H1 (cell line): ENCODE measurements around the gene ADGB. TPM values are rescaled to one million over a fixed set of nuclear protein-coding genes. Genes with fewer than 3 reads are reported as not detected.
A peak's percentile ranks its signal among the peaks of the same experiment; 100 is the strongest.

ENCODE experiments used
- CTCF ChIA-PET: fragments of 300-600 bp; sonication (Branson Sonifier 250); formaldehyde crosslinking; loops from one replicate; lab custom pipeline; 2021; ENCODE audit not compliant: partially characterized antibody; lab: Charles Lee
- POLR2A ChIA-PET: fragments of 300-600 bp; sonication (Branson Sonifier 250); formaldehyde crosslinking; loops from one replicate; lab custom pipeline; 2021; ENCODE audit warnings: inconsistent platforms; ENCODE audit not compliant: partially characterized antibody; lab: Charles Lee
- DNase-seq, 2 experiments: peaks; one replicate each; pipeline versions ENCODE4 v3.0.0 to v3.0.0-alpha.2; 2010 to 2022; ENCODE audit warnings: low spot score in 2 of 2, low read depth in 1 of 2, mixed read lengths in 1 of 2
- FAIRE-seq: peaks from 2 replicates; lab custom pipeline; 2011; peaks lifted over from hg19 to GRCh38; lab: Jason Lieb, UNC
- H2AFZ ChIP-seq: 2 replicates; pipeline ENCODE4 v1.8.1; 2012; ENCODE audit warnings: low read length, inconsistent platforms
- H2AK5ac ChIP-seq: 2 replicates; pipeline ENCODE4 v1.6.1; 2013; ENCODE audit warnings: low read depth, low read length
- H2BK120ac ChIP-seq: replicated peaks from 2 replicates; pipeline ENCODE3; 2013; ENCODE audit warnings: low read depth, low read length, inconsistent platforms
- H2BK12ac ChIP-seq: 2 replicates; pipeline ENCODE4 v1.6.1; 2013; ENCODE audit warnings: low read depth, low read length
- H2BK15ac ChIP-seq: 2 replicates; pipeline ENCODE4 v1.6.1; 2013; ENCODE audit warnings: low read length
- H2BK20ac ChIP-seq: 2 replicates; pipeline ENCODE4 v1.6.1; 2013; ENCODE audit warnings: low read length
- H2BK5ac ChIP-seq: 2 replicates; pipeline ENCODE4 v1.6.1; 2013; ENCODE audit warnings: low read depth, low read length
- H3K14ac ChIP-seq: 2 replicates; pipeline ENCODE4 v1.6.1; 2013; ENCODE audit warnings: inconsistent platforms; ENCODE audit not compliant: insufficient read length
- H3K18ac ChIP-seq: 2 replicates; pipeline ENCODE4 v1.6.1; 2013; ENCODE audit warnings: low read length; ENCODE audit errors: extremely low read depth
- H3K23ac ChIP-seq: 2 replicates; pipeline ENCODE4 v1.6.1; 2013; ENCODE audit warnings: inconsistent platforms; ENCODE audit not compliant: insufficient read length
- H3K23me2 ChIP-seq: 2 replicates; pipeline ENCODE4 v1.6.1; 2013; ENCODE audit warnings: low read depth, low read length
- H3K27ac ChIP-seq: 2 replicates; pipeline ENCODE4 v1.6.1; 2011; ENCODE audit warnings: low read depth, low read length, inconsistent platforms
- H3K27me3 ChIP-seq, 4 experiments: replicated peaks in 1 of 4; 1 replicate in 1 of 4; 2 replicates in 3 of 4; pipeline versions ENCODE4 v1.6.1 to v1.8.1; 2011 to 2013; ENCODE audit warnings: low read length in 3 of 4, mild to moderate bottlenecking in 3 of 4, inconsistent platforms in 2 of 4, mixed read lengths in 2 of 4, moderate library complexity in 1 of 4; ENCODE audit not compliant: control insufficient read depth in 3 of 4, insufficient read depth in 3 of 4; ENCODE audit errors: extremely low read depth in 1 of 4
- H3K36me3 ChIP-seq, 4 experiments: 2 replicates each; pipeline versions ENCODE4 v1.6.1 to v1.8.1; 2011 to 2013; ENCODE audit warnings: mild to moderate bottlenecking in 4 of 4, low read length in 3 of 4, moderate library complexity in 2 of 4, control low read depth in 1 of 4, inconsistent platforms in 1 of 4; ENCODE audit not compliant: insufficient read depth in 4 of 4, control insufficient read depth in 2 of 4
- H3K4ac ChIP-seq: replicated peaks from 2 replicates; pipeline ENCODE3; 2013; ENCODE audit warnings: low read length, low read depth, mixed read lengths, inconsistent platforms; ENCODE audit not compliant: insufficient read length
- H3K4me1 ChIP-seq, 4 experiments: replicated peaks in 1 of 4; 1 replicate in 1 of 4; 2 replicates in 3 of 4; pipeline versions ENCODE4 v1.6.1 to v1.8.1; 2011 to 2013; ENCODE audit warnings: low read length in 3 of 4, inconsistent platforms in 2 of 4, mixed read lengths in 1 of 4; ENCODE audit not compliant: insufficient read depth in 4 of 4, control insufficient read depth in 3 of 4
- H3K4me2 ChIP-seq, 2 experiments: 2 replicates each; pipeline versions ENCODE4 v1.6.1 to v1.8.1; 2011 to 2013; ENCODE audit warnings: low read depth in 2 of 2, low read length in 2 of 2, control low read depth in 1 of 2, inconsistent platforms in 1 of 2, mild to moderate bottlenecking in 1 of 2; ENCODE audit not compliant: insufficient read depth in 1 of 2
- H3K4me3 ChIP-seq, 4 experiments: fragments of 200-600, 300-600 bp in 1 of 4; sonication (generic), shearing (Covaris generic), sonication (Bioruptor Twin) in 1 of 4; 2 replicates each; pipeline versions ENCODE4 v1.5.1 to v1.8.1; 2011 to 2016; ENCODE audit warnings: low read length in 4 of 4, low read depth in 3 of 4, control low read depth in 2 of 4, inconsistent platforms in 2 of 4, mild to moderate bottlenecking in 2 of 4, mixed read lengths in 1 of 4, moderate library complexity in 1 of 4; ENCODE audit not compliant: insufficient read depth in 2 of 4; ENCODE audit errors: extremely low read depth in 1 of 4
- H3K56ac ChIP-seq: replicated peaks from 2 replicates; pipeline ENCODE3; 2013; ENCODE audit warnings: low read depth, mild to moderate bottlenecking, mixed read lengths, low read length, inconsistent platforms; ENCODE audit not compliant: insufficient read length
- H3K79me1 ChIP-seq: 2 replicates; pipeline ENCODE4 v1.6.1; 2013; ENCODE audit warnings: low read depth, low read length, control low read depth
- H3K79me2 ChIP-seq, 2 experiments: 2 replicates each; pipeline versions ENCODE4 v1.6.1 to v1.8.1; 2012 to 2013; ENCODE audit warnings: low read length in 2 of 2, mild to moderate bottlenecking in 2 of 2, inconsistent platforms in 1 of 2; ENCODE audit not compliant: insufficient read depth in 2 of 2, control insufficient read depth in 1 of 2
- H3K9ac ChIP-seq, 4 experiments: replicated peaks in 1 of 4; 1 replicate in 1 of 4; 2 replicates in 3 of 4; pipeline versions ENCODE4 v1.6.1 to v1.8.1; 2011 to 2013; ENCODE audit warnings: low read depth in 3 of 4, low read length in 3 of 4, control low read depth in 2 of 4, mild to moderate bottlenecking in 2 of 4, moderate library complexity in 2 of 4, inconsistent platforms in 1 of 4; ENCODE audit errors: extremely low read depth in 1 of 4
- H3K9me3 ChIP-seq, 2 experiments: 2 replicates each; pipeline versions ENCODE4 v1.6.1 to v1.8.1; 2012 to 2013; ENCODE audit warnings: mild to moderate bottlenecking in 2 of 2, moderate library complexity in 2 of 2, control low read depth in 1 of 2, inconsistent platforms in 1 of 2, low read depth in 1 of 2, low read length in 1 of 2, mixed read lengths in 1 of 2; ENCODE audit not compliant: insufficient read depth in 2 of 2
- H4K20me1 ChIP-seq, 2 experiments: replicated peaks in 1 of 2; 2 replicates each; pipeline versions ENCODE3 to v1.8.1; 2011 to 2013; ENCODE audit warnings: inconsistent platforms in 2 of 2, low read length in 2 of 2, mild to moderate bottlenecking in 1 of 2; ENCODE audit not compliant: insufficient read depth in 2 of 2, control insufficient read depth in 1 of 2
- H4K5ac ChIP-seq: 2 replicates; pipeline ENCODE4 v1.6.1; 2013; ENCODE audit warnings: low read length, low read depth, mixed read lengths, inconsistent platforms; ENCODE audit not compliant: insufficient read length
- H4K8ac ChIP-seq: 2 replicates; pipeline ENCODE4 v1.8.0; 2013; ENCODE audit warnings: mild to moderate bottlenecking, moderate library complexity, low read length, inconsistent platforms; ENCODE audit not compliant: insufficient read depth; ENCODE audit errors: extremely low read depth
- H4K91ac ChIP-seq: replicated peaks from 2 replicates; pipeline ENCODE3; 2013; ENCODE audit warnings: low read length, mixed read lengths, inconsistent platforms; ENCODE audit not compliant: insufficient read length
- BACH1 ChIP-seq: IDR thresholded peaks from 2 replicates; pipeline ENCODE4 v1.6.1; 2012; ENCODE audit warnings: low read length, improper control_type of control experiment
- CREB1 ChIP-seq: IDR thresholded peaks from 2 replicates; pipeline ENCODE4 v1.6.1; 2012; ENCODE audit warnings: inconsistent platforms
- EGR1 ChIP-seq: IDR thresholded peaks from 2 replicates; pipeline ENCODE4 v1.6.1; 2011; ENCODE audit warnings: low read depth, low read length, borderline replicate concordance
- GTF2F1 ChIP-seq: IDR thresholded peaks from 2 replicates; pipeline ENCODE4 v1.6.1; 2012; ENCODE audit warnings: low read depth, low read length, improper control_type of control experiment, borderline replicate concordance
- KDM4A ChIP-seq: IDR thresholded peaks from one replicate; pipeline ENCODE4 v1.7.1; 2012; ENCODE audit warnings: low read depth, mild to moderate bottlenecking, moderate library complexity, low read length, inconsistent platforms; ENCODE audit not compliant: severe bottlenecking
- RAD21 ChIP-seq, 2 experiments: IDR thresholded peaks in 1 of 2; conservative IDR thresholded peaks in 1 of 2; 2 replicates each; pipeline ENCODE4 v1.6.1; 2011; ENCODE audit warnings: low read depth in 2 of 2, low read length in 2 of 2, improper control_type of control experiment in 1 of 2, inconsistent platforms in 1 of 2, mild to moderate bottlenecking in 1 of 2, moderate library complexity in 1 of 2
- SIN3A ChIP-seq, 2 experiments: IDR thresholded peaks in 1 of 2; conservative IDR thresholded peaks in 1 of 2; 2 replicates each; pipeline ENCODE4 v1.6.1; 2011 to 2012; ENCODE audit warnings: low read length in 2 of 2, improper control_type of control experiment in 1 of 2, low read depth in 1 of 2, mild to moderate bottlenecking in 1 of 2
- SIRT6 ChIP-seq: IDR thresholded peaks from one replicate; pipeline ENCODE4 v1.7.1; 2012; ENCODE audit warnings: low read length, inconsistent platforms
- SIX5 ChIP-seq: IDR thresholded peaks from 2 replicates; pipeline ENCODE4 v1.6.1; 2011; ENCODE audit warnings: mild to moderate bottlenecking, low read depth, low read length
- WGBS, 2 experiments: shearing (Covaris generic) in 1 of 2; methylation state at CpG; one replicate each; pipeline versions ENCODE4 v1.1.6 to v1.1.7; 2013 to 2015; ENCODE audit warnings: low lambda C conversion rate in 2 of 2, mixed read lengths in 2 of 2, inconsistent platforms in 1 of 2, low coverage in 1 of 2, missing lambda C conversion rate in 1 of 2; ENCODE audit not compliant: insufficient replicate concordance in 2 of 2, insufficient coverage in 1 of 2, insufficient read length in 1 of 2; ENCODE audit errors: extremely low coverage in 1 of 2, missing lambda C conversion rate in 1 of 2; 5-methylcytosine and 5-hydroxymethylcytosine counted together
- long read RNA-seq, 2 experiments: library from RNA in 1 of 2; library from capped mRNA in 1 of 2; stranded (forward); transcript quantifications; one replicate each; pipeline ENCODE4 v2.0.0, GENCODE V29; 2021; ENCODE audit warnings: inconsistent platforms in 1 of 2
- polyA minus RNA-seq, 3 experiments: library from RNA; depleted of rRNA, polyadenylated mRNA; stranded (reverse); fragments of >200 nt; gene quantifications; 1 replicate in 2 of 3; 2 replicates in 1 of 3; pipeline ENCODE4 v1.2.3, GENCODE V29; 2011
- polyA plus RNA-seq, 7 experiments: library from polyadenylated mRNA; depleted of rRNA in 3 of 7; stranded (reverse) in 5 of 7; unstranded in 2 of 7; fragments of >200 nt in 5 of 7; fragments of 200-250 nt in 2 of 7; gene quantifications; 1 replicate in 5 of 7; 2 replicates in 1 of 7; 4 replicates in 1 of 7; pipeline versions ENCODE4 v1.2.1 to v1.2.3, GENCODE V29; 2011 to 2013; ENCODE audit warnings: missing spikeins in 2 of 7, mixed read lengths in 2 of 7
- total RNA-seq: library from RNA; stranded (reverse); fragmentation: NEBNext Ultra II Directional; extraction: Animal tissue kit (Norgen Biotek cat#: 25700); gene quantifications from 2 replicates; pipeline ENCODE4 v1.2.1, GENCODE V29; 2021
- TF ChIP-seq, protein P1 (sequence below): IDR thresholded peaks from 2 replicates; pipeline ENCODE4 v1.6.1; 2012; ENCODE audit warnings: inconsistent platforms

ADGB gene
- not detected in 2 replicates for total RNA-seq
- not detected in 2 replicates for polyA plus RNA-seq (2011; rRNA removed)
- polyA plus RNA-seq (2011; cell fraction: cytosol; rRNA removed): not detected
- polyA plus RNA-seq (2011; cell fraction: nucleus; rRNA removed): not detected
- polyA plus RNA-seq (2012, experiment 1 of 2): not detected in 4 replicates
- polyA plus RNA-seq (2012, experiment 2 of 2): not detected
- not detected for polyA plus RNA-seq (2013, experiment 1 of 2)
- not detected for polyA plus RNA-seq (2013, experiment 2 of 2)
- polyA minus RNA-seq (2011; rRNA and poly(A)+ RNA removed): not detected in 2 replicates
- polyA minus RNA-seq (2011; cell fraction: cytosol; rRNA and poly(A)+ RNA removed): not detected
- not detected for polyA minus RNA-seq (2011; cell fraction: nucleus; rRNA and poly(A)+ RNA removed)
- long read RNA-seq, experiment 1: 0 reads
- long read RNA-seq, experiment 2: 0 reads

- no peaks in the 10 kb centered on the region for H3K9me3 ChIP-seq
- H3K23me2 ChIP-seq: peaks cover 3% of the 10 kb centered on the region; the same call in 1 of the 2 replicates
- H3K27me3 ChIP-seq: no peaks in the 10 kb centered on the region; a peak in 1 of 7 replicates
- no peaks in the 10 kb centered on the region for H3K36me3 ChIP-seq
- CTCF ChIA-PET: interaction anchor here (0.8 kb wide), 1 partner anchor 102 kb away, joined by 3 read pairs; no protein-coding TSS in a partner anchor
- H2BK12ac ChIP-seq: no peak within 1 kb of the TSS
- no peak within 1 kb of the TSS for H3K56ac ChIP-seq
- H2BK5ac ChIP-seq: no peak within 1 kb of the TSS
- no peak within 1 kb of the TSS for H2BK120ac ChIP-seq
- TF ChIP-seq BACH1 (no peak), SIX5 (no peak), KDM4A (peak; percentile 51), GTF2F1 (no peak), EGR1 (peak; percentile 90), SIRT6 (no peak), RAD21 (IDR thresholded peaks at IDR 0.05 in 1 of 2, conservative IDR thresholded peaks at IDR 0.05 in 1 of 2; ENCODE audit: low read depth in 2 of 2, low read length in 2 of 2) (no peak; a peak in 1 of 4 replicates), CREB1 (peak; percentile 43; the same call in 1 of the 2 replicates), SIN3A (conservative IDR thresholded peaks at IDR 0.05 in 1 of 2, IDR thresholded peaks at IDR 0.05 in 1 of 2; ENCODE audit: low read depth in 1 of 2, low read length in 2 of 2) (peak; percentile 35 to 88; a peak in 2 of 4 replicates)
- TF ChIP-seq, protein P1, sequence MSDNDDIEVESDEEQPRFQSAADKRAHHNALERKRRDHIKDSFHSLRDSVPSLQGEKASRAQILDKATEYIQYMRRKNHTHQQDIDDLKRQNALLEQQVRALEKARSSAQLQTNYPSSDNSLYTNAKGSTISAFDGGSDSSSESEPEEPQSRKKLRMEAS: 0 out of 2 replicates have a peak, but pooled peaks have one; percentile 21
- WGBS, 2 experiments: 15% methylated on average over 27 of the region's 32 CpGs; no CpG with 5 or more reads in 1 of the 2 experiments
- H3K9ac ChIP-seq: peak within 1 kb of the TSS in 1 of 4 experiments; percentile 13; a peak in 2 of 7 replicates
- peaks cover 0 to 4% (median 0%) of the 10 kb centered on the region in 4 experiments; a peak in 2 of 7 replicates for H3K4me1 ChIP-seq
- H3K27ac ChIP-seq: no peak within 1 kb of the TSS
- H3K4me2 ChIP-seq: peak within 1 kb of the TSS; percentile 73 to 86
- no peak within 1 kb of the TSS for H2BK20ac ChIP-seq
- H4K91ac ChIP-seq: no peak within 1 kb of the TSS
- no peak within 1 kb of the TSS; the same call in 1 of the 2 replicates for H3K18ac ChIP-seq
- POLR2A ChIA-PET: no interaction called here
- no peak within 1 kb of the TSS for H3K4ac ChIP-seq
- no peak within 1 kb of the TSS for H2BK15ac ChIP-seq
- no peaks in the 10 kb centered on the region for H3K79me2 ChIP-seq
- peak within 1 kb of the TSS; percentile 99 for H2AFZ ChIP-seq
- H3K4me3 ChIP-seq: peak within 1 kb of the TSS; percentile 44 to 51 (median 49)
- H4K8ac ChIP-seq: no peak within 1 kb of the TSS
- no peak within 1 kb of the TSS for H2AK5ac ChIP-seq
- no peaks in the 10 kb centered on the region for H3K79me1 ChIP-seq
- H3K23ac ChIP-seq: no peak within 1 kb of the TSS
- no peak within 1 kb of the TSS for H3K14ac ChIP-seq
- DNase-seq (peak; percentile 29 to 89), FAIRE-seq (no peak)
- no peak within 1 kb of the TSS for H4K5ac ChIP-seq
- no peaks in the 10 kb centered on the region for H4K20me1 ChIP-seq
These were observed at the start of gene ADGB for GRCh38 chr6:146598772-146599405. ADGB (plus strand) TSS chr6:146598972; CDS start chr6:146599041, 69 bp downstream.
